ENCODE measurements around the gene TRIM44. TPM values are rescaled to one million over a fixed set of nuclear protein-coding genes. Genes with fewer than 3 reads are reported as not detected.

Gene TRIM44
- total and polyA plus RNA-seq, 10 of the 15 experiments (the other 5 are each of a cell fraction or from before 2014, with no cell fraction given): 6.7 to 93.0 (median 27.6) TPM

DNA sequence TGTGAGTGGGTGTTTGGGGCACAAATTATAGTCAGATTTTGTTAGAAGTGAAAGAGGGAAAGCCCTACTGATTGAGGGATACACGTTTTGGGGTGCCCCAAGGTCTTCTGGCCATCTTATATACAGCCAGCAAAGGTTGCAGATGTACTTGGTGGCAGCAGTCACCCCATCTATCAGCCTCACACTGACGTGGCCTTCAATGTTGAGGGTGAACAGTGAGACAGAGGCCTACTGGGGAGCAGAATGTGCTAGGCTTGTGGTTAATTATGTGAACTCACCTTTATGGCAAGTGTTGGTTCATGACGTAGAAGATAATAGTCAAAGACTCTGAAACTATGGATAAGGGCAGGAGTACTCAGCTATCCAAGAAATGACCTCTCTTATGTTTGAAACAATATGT, 121.2 kb downstream of the TRIM44 start:
- H3K27me3 ChIP-seq (replicated peaks in 1 of 2; ENCODE audit: control insufficient read depth in 2 of 2, insufficient read depth in 2 of 2, low read length in 1 of 2): no peaks in the 10 kb centered on the region
- ChIA-PET RAD21 (ENCODE audit: unreplicated experiment) (interaction anchor here (0.6 to 2.9 kb wide), 2 partner anchors 36 to 38 kb away, joined by 3 to 10 read pairs; no protein-coding TSS in a partner anchor), CTCF (interaction anchor here (3.7 kb wide), 1 partner anchor 38 kb away, joined by 26 read pairs; no protein-coding TSS in a partner anchor), SMC1A (ENCODE audit: uncharacterized antibody, unreplicated experiment) (interaction anchor here (1.5 kb wide), 1 partner anchor 18 kb away, joined by 4 read pairs; no protein-coding TSS in a partner anchor), POLR2A (no interaction called here)
- H4K20me1 ChIP-seq (ENCODE audit: control insufficient read depth, insufficient read depth): peaks cover 3% of the 10 kb centered on the region; the same call in 1 of the 2 replicates
- peaks cover 1 to 3% of the 10 kb centered on the region in 2 experiments; a peak in 1 of 4 replicates for H3K36me3 ChIP-seq (ENCODE audit: control insufficient read depth in 2 of 2, insufficient read depth in 2 of 2, low read length in 1 of 2)
- H3K9ac ChIP-seq (ENCODE audit: control insufficient read depth, insufficient read depth, low read length): no peak overlapping the region
- DNase-seq (ENCODE audit: low read depth, low spot score): no peak
- FAIRE-seq: no peak
- H3K4me2 ChIP-seq (ENCODE audit: control insufficient read depth, insufficient read depth): no peak overlapping the region
- no peak overlapping the region for H2AFZ ChIP-seq (ENCODE audit: control insufficient read depth, low read depth, low read length)
- H3K4me1 ChIP-seq (ENCODE audit: control insufficient read depth, insufficient read depth, low read length): peaks cover 17% of the 10 kb centered on the region
- no peak for ATAC-seq
- WGBS (ENCODE audit: insufficient coverage, insufficient replicate concordance, low lambda C conversion rate, missing lambda C conversion rate): 59% methylated on average over 3 of the region's 3 CpGs
- in situ Hi-C loops (cut with MboI): no loop called here
- no TSS peak for BruUV-seq (replicated peaks)
- peaks cover 10% of the 10 kb centered on the region for H3K79me2 ChIP-seq (ENCODE audit: control insufficient read depth, insufficient read depth, low read length)
- intact Hi-C loops (cut with micrococcal nuclease; ENCODE audit: unreplicated experiment): no loop called here
- H3K9me3 ChIP-seq (replicated peaks; ENCODE audit: control insufficient read depth, insufficient read depth, low read length): no peaks in the 10 kb centered on the region; the same call in 2 of the 3 replicates
- H3K27ac ChIP-seq (ENCODE audit: control insufficient read depth, insufficient read depth): no peak overlapping the region
- no peak overlapping the region for H3K4me3 ChIP-seq
- no peak for TF ChIP-seq MTA2 (IDR thresholded peaks at IDR 0.05; ENCODE audit: low read depth)
- no peak for TF ChIP-seq KDM1A (IDR thresholded peaks at IDR 0.05; ENCODE audit: borderline replicate concordance)
- TF ChIP-seq ATF7 (IDR thresholded peaks at IDR 0.05; ENCODE audit: low read depth): peak; percentile 32; the same call in 1 of the 2 replicates

DNA sequence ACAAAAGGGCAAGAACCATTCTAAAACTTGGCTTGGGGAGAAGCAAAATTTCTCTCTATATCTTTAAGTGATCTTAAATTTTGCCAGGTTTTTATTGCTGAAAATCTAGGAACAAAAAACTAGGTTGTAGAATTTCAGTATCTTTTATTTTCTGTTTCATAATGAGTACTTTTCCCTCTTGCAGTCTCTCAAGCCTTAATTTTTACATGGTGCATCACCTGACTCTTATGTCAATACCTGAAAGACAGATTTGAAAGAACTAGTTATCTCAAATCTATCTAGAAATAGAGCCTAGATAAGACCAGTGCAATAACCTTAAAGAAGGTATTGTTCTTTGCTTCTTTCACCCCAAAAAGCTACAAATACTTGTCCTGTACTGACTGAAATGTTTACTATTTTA, 122.1 kb downstream of the TRIM44 start:
- ChIA-PET POLR2A (no interaction called here), SMC1A (ENCODE audit: uncharacterized antibody, unreplicated experiment) (interaction anchor here (1.0 to 3.1 kb wide), 7 partner anchors 17 to 105 kb away, joined by 3 to 20 read pairs (median 5); no protein-coding TSS in a partner anchor), CTCF (interaction anchor here (0.6 to 3.7 kb wide), 4 partner anchors 10 to 205 kb away, joined by 3 to 26 read pairs (median 4); no protein-coding TSS in a partner anchor), RAD21 (ENCODE audit: unreplicated experiment) (interaction anchor here (1.2 to 2.9 kb wide), 4 partner anchors 14 to 37 kb away, joined by 3 to 10 read pairs (median 6); no protein-coding TSS in a partner anchor)
- in situ Hi-C loops (cut with MboI): no loop called here
- H3K36me3 ChIP-seq (ENCODE audit: control insufficient read depth in 2 of 2, insufficient read depth in 2 of 2, low read length in 1 of 2): peaks cover 1 to 3% of the 10 kb centered on the region in 2 experiments; a peak in 1 of 4 replicates
- H3K4me3 ChIP-seq: no peak overlapping the region
- H4K20me1 ChIP-seq (ENCODE audit: control insufficient read depth, insufficient read depth): peaks cover 3% of the 10 kb centered on the region; the same call in 1 of the 2 replicates
- H3K27ac ChIP-seq (ENCODE audit: control insufficient read depth, insufficient read depth): 0 out of 2 replicates have a peak overlapping the region, but pooled peaks have one; percentile 15
- peaks cover 17% of the 10 kb centered on the region for H3K4me1 ChIP-seq (ENCODE audit: control insufficient read depth, insufficient read depth, low read length)
- H3K27me3 ChIP-seq (replicated peaks in 1 of 2; ENCODE audit: control insufficient read depth in 2 of 2, insufficient read depth in 2 of 2, low read length in 1 of 2): no peaks in the 10 kb centered on the region
- FAIRE-seq (no peak), DNase-seq (ENCODE audit: low read depth, low spot score) (no peak), ATAC-seq (peak; percentile 76)
- no peaks in the 10 kb centered on the region for H3K9me3 ChIP-seq (replicated peaks; ENCODE audit: control insufficient read depth, insufficient read depth, low read length)
- no peak overlapping the region for H3K4me2 ChIP-seq (ENCODE audit: control insufficient read depth, insufficient read depth)
- H2AFZ ChIP-seq (ENCODE audit: control insufficient read depth, low read depth, low read length): no peak overlapping the region
- H3K79me2 ChIP-seq (ENCODE audit: control insufficient read depth, insufficient read depth, low read length): peaks cover 10% of the 10 kb centered on the region
- H3K9ac ChIP-seq (ENCODE audit: control insufficient read depth, insufficient read depth, low read length): no peak overlapping the region
- BruUV-seq (replicated peaks): no TSS peak
- intact Hi-C loops (cut with micrococcal nuclease; ENCODE audit: unreplicated experiment): no loop called here
- TF ChIP-seq JUNB (IDR thresholded peaks at IDR 0.05) (peak; percentile 69), JUND (IDR thresholded peaks at IDR 0.05; ENCODE audit: low read depth, low read length) (peak; percentile 48; the same call in 1 of the 2 replicates), ASH2L (IDR thresholded peaks at IDR 0.05; ENCODE audit: borderline replicate concordance, low read depth) (no peak), SIX5 (IDR thresholded peaks at IDR 0.05; ENCODE audit: low read depth, low read length, severe bottlenecking) (no peak), ATF7 (IDR thresholded peaks at IDR 0.05; ENCODE audit: low read depth) (0 out of 2 replicates have a peak, but pooled peaks have one; percentile 27), RAD51 (IDR thresholded peaks at IDR 0.05) (peak; percentile 83), FOXM1 (IDR thresholded peaks at IDR 0.05; ENCODE audit: low read depth, low read length) (no peak)
- TF ChIP-seq, protein P1, sequence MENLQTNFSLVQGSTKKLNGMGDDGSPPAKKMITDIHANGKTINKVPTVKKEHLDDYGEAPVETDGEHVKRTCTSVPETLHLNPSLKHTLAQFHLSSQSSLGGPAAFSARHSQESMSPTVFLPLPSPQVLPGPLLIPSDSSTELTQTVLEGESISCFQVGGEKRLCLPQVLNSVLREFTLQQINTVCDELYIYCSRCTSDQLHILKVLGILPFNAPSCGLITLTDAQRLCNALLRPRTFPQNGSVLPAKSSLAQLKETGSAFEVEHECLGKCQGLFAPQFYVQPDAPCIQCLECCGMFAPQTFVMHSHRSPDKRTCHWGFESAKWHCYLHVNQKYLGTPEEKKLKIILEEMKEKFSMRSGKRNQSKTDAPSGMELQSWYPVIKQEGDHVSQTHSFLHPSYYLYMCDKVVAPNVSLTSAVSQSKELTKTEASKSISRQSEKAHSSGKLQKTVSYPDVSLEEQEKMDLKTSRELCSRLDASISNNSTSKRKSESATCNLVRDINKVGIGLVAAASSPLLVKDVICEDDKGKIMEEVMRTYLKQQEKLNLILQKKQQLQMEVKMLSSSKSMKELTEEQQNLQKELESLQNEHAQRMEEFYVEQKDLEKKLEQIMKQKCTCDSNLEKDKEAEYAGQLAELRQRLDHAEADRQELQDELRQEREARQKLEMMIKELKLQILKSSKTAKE (IDR thresholded peaks at IDR 0.05; ENCODE audit: low read depth, poor library complexity, severe bottlenecking): no peak
- TF ChIP-seq, protein P2, sequence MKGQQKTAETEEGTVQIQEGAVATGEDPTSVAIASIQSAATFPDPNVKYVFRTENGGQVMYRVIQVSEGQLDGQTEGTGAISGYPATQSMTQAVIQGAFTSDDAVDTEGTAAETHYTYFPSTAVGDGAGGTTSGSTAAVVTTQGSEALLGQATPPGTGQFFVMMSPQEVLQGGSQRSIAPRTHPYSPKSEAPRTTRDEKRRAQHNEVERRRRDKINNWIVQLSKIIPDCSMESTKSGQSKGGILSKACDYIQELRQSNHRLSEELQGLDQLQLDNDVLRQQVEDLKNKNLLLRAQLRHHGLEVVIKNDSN (IDR thresholded peaks at IDR 0.05; ENCODE audit: borderline replicate concordance, extremely low read length, insufficient read depth, low read depth, low read length): no peak
- TF ChIP-seq, protein P3, sequence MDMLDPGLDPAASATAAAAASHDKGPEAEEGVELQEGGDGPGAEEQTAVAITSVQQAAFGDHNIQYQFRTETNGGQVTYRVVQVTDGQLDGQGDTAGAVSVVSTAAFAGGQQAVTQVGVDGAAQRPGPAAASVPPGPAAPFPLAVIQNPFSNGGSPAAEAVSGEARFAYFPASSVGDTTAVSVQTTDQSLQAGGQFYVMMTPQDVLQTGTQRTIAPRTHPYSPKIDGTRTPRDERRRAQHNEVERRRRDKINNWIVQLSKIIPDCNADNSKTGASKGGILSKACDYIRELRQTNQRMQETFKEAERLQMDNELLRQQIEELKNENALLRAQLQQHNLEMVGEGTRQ (IDR thresholded peaks at IDR 0.05; ENCODE audit: borderline replicate concordance, low read depth, low read length): peak; percentile 35; the same call in 1 of the 2 replicates
